SK-N-SH treated with all-trans-retinoic acid at 6 μM for 48 hours (cell line): ENCODE measurements around the gene MTTP.

Experiments used
- ARNTL ChIP-seq: fragments of 450-650 bp; formaldehyde crosslinking; IDR thresholded peaks from 2 replicates; pipeline ENCODE4 v1.5.0; 2020; ENCODE audit warnings: low read depth, mild to moderate bottlenecking, moderate library complexity, borderline replicate concordance
- TF ChIP-seq, protein P1 (sequence below): fragments of 250-450 bp; sonication (Bioruptor Pico); IDR thresholded peaks from 2 replicates; pipeline ENCODE4 v1.5.1; 2020; ENCODE audit warnings: low read depth, mild to moderate bottlenecking, moderate library complexity

GRCh38 chr4:99661907-99662306, 87.3 kb downstream of the MTTP start:
- TF ChIP-seq, protein P1, sequence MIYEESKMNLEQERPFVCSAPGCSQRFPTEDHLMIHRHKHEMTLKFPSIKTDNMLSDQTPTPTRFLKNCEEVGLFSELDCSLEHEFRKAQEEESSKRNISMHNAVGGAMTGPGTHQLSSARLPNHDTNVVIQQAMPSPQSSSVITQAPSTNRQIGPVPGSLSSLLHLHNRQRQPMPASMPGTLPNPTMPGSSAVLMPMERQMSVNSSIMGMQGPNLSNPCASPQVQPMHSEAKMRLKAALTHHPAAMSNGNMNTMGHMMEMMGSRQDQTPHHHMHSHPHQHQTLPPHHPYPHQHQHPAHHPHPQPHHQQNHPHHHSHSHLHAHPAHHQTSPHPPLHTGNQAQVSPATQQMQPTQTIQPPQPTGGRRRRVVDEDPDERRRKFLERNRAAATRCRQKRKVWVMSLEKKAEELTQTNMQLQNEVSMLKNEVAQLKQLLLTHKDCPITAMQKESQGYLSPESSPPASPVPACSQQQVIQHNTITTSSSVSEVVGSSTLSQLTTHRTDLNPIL (CRISPR knock-in tag): no peak
- TF ChIP-seq ARNTL (CRISPR knock-in tag): no peak
